ENCODE data around the gene GPC6.

GPC6 gene

GRCh38 chr13:94267581-94268366, 1041.2 kb downstream of the GPC6 start:
- H3K27me3 ChIP-seq (ENCODE audit: low read length) = no peaks in the 10 kb centered on the region
- H3K9me2 ChIP-seq (replicated peaks; ENCODE audit: insufficient read depth, low read length) = no peaks in the 10 kb centered on the region
- H3K27ac ChIP-seq (ENCODE audit: low read depth, low read length) = no peak overlapping the region
- TF ChIP-seq EZH2phosphoT487 (conservative IDR thresholded peaks at IDR 0.05; ENCODE audit: low read length) (no peak), CTCF (IDR thresholded peaks at IDR 0.05; ENCODE audit: insufficient read depth, low read length, poor library complexity, severe bottlenecking) (no peak)
- no peak overlapping the region for H3K4me3 ChIP-seq (ENCODE audit: insufficient read depth, low read length, poor library complexity, severe bottlenecking)
- H3K79me2 ChIP-seq (ENCODE audit: insufficient read depth, low read length) = no peaks in the 10 kb centered on the region
- H3K36me3 ChIP-seq (ENCODE audit: low read length) = no peaks in the 10 kb centered on the region
- H4K20me1 ChIP-seq (ENCODE audit: low read depth, low read length) = no peaks in the 10 kb centered on the region
- no peaks in the 10 kb centered on the region for H3K9me3 ChIP-seq (ENCODE audit: insufficient read depth, low read length)
- H3K4me2 ChIP-seq (ENCODE audit: low read depth, low read length, poor library complexity, severe bottlenecking) = no peak overlapping the region
- no peak overlapping the region for H3K9ac ChIP-seq (ENCODE audit: low read length)
- H3F3A ChIP-seq (ENCODE audit: insufficient read depth) = no peaks in the 10 kb centered on the region
- no peak overlapping the region for H2AFZ ChIP-seq (ENCODE audit: low read depth, low read length, severe bottlenecking)

- H3K9me3 ChIP-seq (ENCODE audit: insufficient read depth, low read length) = no peaks in the 10 kb centered on the region
- H3K36me3 ChIP-seq (ENCODE audit: low read length) = no peaks in the 10 kb centered on the region
- H2AFZ ChIP-seq (ENCODE audit: low read depth, low read length, severe bottlenecking) = no peak overlapping the region
- no peak overlapping the region for H3K9ac ChIP-seq (ENCODE audit: low read length)
- no peaks in the 10 kb centered on the region for H3K27me3 ChIP-seq (ENCODE audit: low read length)
- no peak overlapping the region for H3K27ac ChIP-seq (ENCODE audit: low read depth, low read length)
- H3K79me2 ChIP-seq (ENCODE audit: insufficient read depth, low read length) = no peaks in the 10 kb centered on the region
- H3F3A ChIP-seq (ENCODE audit: insufficient read depth) = no peaks in the 10 kb centered on the region
- H3K4me2 ChIP-seq (ENCODE audit: low read depth, low read length, poor library complexity, severe bottlenecking) = no peak overlapping the region
- TF ChIP-seq EZH2phosphoT487 (conservative IDR thresholded peaks at IDR 0.05; ENCODE audit: low read length) = no peak
- no peak for TF ChIP-seq CTCF (IDR thresholded peaks at IDR 0.05; ENCODE audit: insufficient read depth, low read length, poor library complexity, severe bottlenecking)
- no peak overlapping the region for H3K4me3 ChIP-seq (ENCODE audit: insufficient read depth, low read length, poor library complexity, severe bottlenecking)
- no peaks in the 10 kb centered on the region for H4K20me1 ChIP-seq (ENCODE audit: low read depth, low read length)
- no peaks in the 10 kb centered on the region for H3K9me2 ChIP-seq (replicated peaks; ENCODE audit: insufficient read depth, low read length)
Observed at GRCh38 chr13:94268661-94269060, 1042.1 kb downstream of the GPC6 start.

- Histone ChIP-seq H3K79me2 (ENCODE audit: insufficient read depth, low read length) (no peaks in the 10 kb centered on the region), H3K4me2 (ENCODE audit: low read depth, low read length, poor library complexity, severe bottlenecking) (no peak overlapping the region), H4K20me1 (ENCODE audit: low read depth, low read length) (no peaks in the 10 kb centered on the region), H3K4me3 (ENCODE audit: insufficient read depth, low read length, poor library complexity, severe bottlenecking) (no peak overlapping the region), H2AFZ (ENCODE audit: low read depth, low read length, severe bottlenecking) (no peak overlapping the region), H3K27me3 (ENCODE audit: low read length) (no peaks in the 10 kb centered on the region), H3K9ac (ENCODE audit: low read length) (no peak overlapping the region), H3F3A (ENCODE audit: insufficient read depth) (no peaks in the 10 kb centered on the region), H3K9me3 (ENCODE audit: insufficient read depth, low read length) (no peaks in the 10 kb centered on the region), H3K9me2 (replicated peaks; ENCODE audit: insufficient read depth, low read length) (no peaks in the 10 kb centered on the region), H3K36me3 (ENCODE audit: low read length) (no peaks in the 10 kb centered on the region), H3K27ac (ENCODE audit: low read depth, low read length) (no peak overlapping the region)
- TF ChIP-seq CTCF (IDR thresholded peaks at IDR 0.05; ENCODE audit: insufficient read depth, low read length, poor library complexity, severe bottlenecking) (no peak), EZH2phosphoT487 (conservative IDR thresholded peaks at IDR 0.05; ENCODE audit: low read length) (no peak)
Observed at GRCh38 chr13:94269557-94269956, 1043.0 kb downstream of the GPC6 start.
